Panc1 (cell line): Measurements from ENCODE around the gene ALK. TPM values are rescaled to one million over a fixed set of nuclear protein-coding genes. Genes with fewer than 3 reads are reported as not detected.

Experiments
- ATAC-seq: fragments of 200-7000 bp; cut with Tn5 transposase; 2 replicates; pipeline ENCODE4 v1.9.1; 2020; ENCODE audit warnings: mild to moderate bottlenecking, moderate library complexity
- BruUV-seq: library from RNA; stranded (reverse); fragments of 400-500 nt; replicated peaks from 2 replicates; lab custom pipeline; 2021; lab: Mats Ljungman, UMichigan
- CTCF ChIA-PET: fragments of 300-600 bp; sonication (Branson Sonifier 250); formaldehyde crosslinking; loops from one replicate; lab custom pipeline; 2022; ENCODE audit warnings: antibody characterized with exemption; lab: Charles Lee
- POLR2A ChIA-PET: fragments of 300-600 bp; sonication (Branson Sonifier 250); formaldehyde crosslinking; loops from one replicate; lab custom pipeline; 2022; ENCODE audit warnings: antibody characterized with exemption; lab: Charles Lee
- DNase-seq: peaks from one replicate; pipeline ENCODE4 v3.0.0-alpha.2; 2010; ENCODE audit warnings: low read depth, low spot score
- H3K27ac ChIP-seq: 2 replicates; pipeline ENCODE4 v1.5.1; 2011; ENCODE audit warnings: mild to moderate bottlenecking, low read length, inconsistent platforms
- H3K27me3 ChIP-seq: fragments of 200-500 bp; sonication (Bioruptor generic); 2 replicates; pipeline ENCODE4 v1.6.0; 2014; ENCODE audit warnings: low read length, inconsistent platforms; ENCODE audit not compliant: control insufficient read depth, insufficient read depth
- H3K36me3 ChIP-seq: fragments of 200-500 bp; sonication (Bioruptor generic); 2 replicates; pipeline ENCODE4 v1.5.1; 2014; ENCODE audit warnings: inconsistent platforms, mild to moderate bottlenecking, low read length, moderate library complexity; ENCODE audit not compliant: control insufficient read depth, insufficient read depth
- H3K4me1 ChIP-seq: 2 replicates; pipeline ENCODE4 v1.5.1; 2011; ENCODE audit warnings: inconsistent platforms, mild to moderate bottlenecking, low read length, moderate library complexity; ENCODE audit not compliant: control insufficient read depth, insufficient read depth
- H3K4me3 ChIP-seq, 2 experiments: 2 replicates each; pipeline ENCODE4 v1.5.1; 2011 to 2012; ENCODE audit warnings: low read depth in 2 of 2, low read length in 2 of 2, mild to moderate bottlenecking in 2 of 2, inconsistent platforms in 1 of 2, moderate library complexity in 1 of 2
- H3K9me3 ChIP-seq: fragments of 200-500 bp; sonication (Bioruptor generic); 2 replicates; pipeline ENCODE4 v1.5.1; 2014; ENCODE audit warnings: low read depth, mild to moderate bottlenecking, inconsistent platforms, low read length, moderate library complexity; ENCODE audit not compliant: control insufficient read depth, insufficient read depth
- CTCF ChIP-seq: fragments of 450-650 bp; IDR thresholded peaks from 2 replicates; pipeline ENCODE4 v1.5.1; 2017; ENCODE audit warnings: mild to moderate bottlenecking
- POLR2AphosphoS5 ChIP-seq: IDR thresholded peaks from 2 replicates; pipeline ENCODE4 v1.6.1; 2012; ENCODE audit warnings: mild to moderate bottlenecking, low read depth, low read length, moderate library complexity
- REST ChIP-seq, 2 experiments: IDR thresholded peaks; 2 replicates each; pipeline ENCODE4 v1.6.1; 2011 to 2012; ENCODE audit warnings: low read depth in 2 of 2, control low read depth in 1 of 2, low read length in 1 of 2, mild to moderate bottlenecking in 1 of 2, moderate library complexity in 1 of 2; ENCODE audit not compliant: insufficient read depth in 1 of 2
- SIN3A ChIP-seq: IDR thresholded peaks from 2 replicates; pipeline ENCODE4 v1.6.1; 2012; ENCODE audit warnings: low read depth, mild to moderate bottlenecking, low read length, moderate library complexity, borderline replicate concordance; ENCODE audit not compliant: insufficient read depth
- TCF7L2 ChIP-seq: IDR thresholded peaks from 2 replicates; pipeline ENCODE4 v1.6.1; 2011; ENCODE audit warnings: mild to moderate bottlenecking, low read depth, low read length, inconsistent platforms
- in situ Hi-C: cut with HindIII; loops from 2 replicates; pipeline ENCODE4 v1.10.0; 2016; ENCODE audit warnings: low sequenced_read_pairs, low pct_unique_long_range_greater_than_20kb
- intact Hi-C: fragments of 100-400 bp; cut with micrococcal nuclease; formaldehyde crosslinking; loops from one replicate; pipeline ENCODE4 v1.10.0; 2022; ENCODE audit not compliant: unreplicated experiment
- total RNA-seq: library from RNA; stranded (reverse); gene quantifications from one replicate; pipeline ENCODE4 v1.2.1, GENCODE V29; 2021; ENCODE audit not compliant: unreplicated experiment

ALK gene
- total RNA-seq, 1 experiment from 2014 or later: not detected

GRCh38 chr2:29504746-29505145, 416.6 kb downstream of the ALK start:
- Histone ChIP-seq H3K27me3 (no peaks in the 10 kb centered on the region), H3K4me1 (no peaks in the 10 kb centered on the region), H3K4me3 (no peak overlapping the region), H3K9me3 (no peaks in the 10 kb centered on the region), H3K36me3 (no peaks in the 10 kb centered on the region), H3K27ac (no peak overlapping the region)
- ChIA-PET POLR2A (no interaction called here), CTCF (no interaction called here)
- BruUV-seq: no TSS peak
- TF ChIP-seq TCF7L2 (no peak), POLR2AphosphoS5 (no peak), REST (IDR thresholded peaks at IDR 0.05; ENCODE audit: insufficient read depth in 1 of 2, low read depth in 2 of 2, low read length in 1 of 2) (no peak)
- in situ Hi-C loops: no loop called here
- intact Hi-C loops: no loop called here
- DNase-seq: no peak
- ATAC-seq: no peak

GRCh38 chr2:29502460-29502911, 418.9 kb downstream of the ALK start:
- Histone ChIP-seq H3K27ac (no peak overlapping the region), H3K36me3 (no peaks in the 10 kb centered on the region), H3K4me3 (no peak overlapping the region), H3K27me3 (no peaks in the 10 kb centered on the region), H3K4me1 (no peaks in the 10 kb centered on the region), H3K9me3 (no peaks in the 10 kb centered on the region)
- CTCF ChIA-PET: no interaction called here
- BruUV-seq: no TSS peak
- in situ Hi-C loops (no loop called here), intact Hi-C loops (no loop called here)
- DNase-seq (no peak), ATAC-seq (no peak)
- POLR2A ChIA-PET: no interaction called here
- TF ChIP-seq SIN3A (no peak), POLR2AphosphoS5 (no peak), TCF7L2 (no peak)

GRCh38 chr2:29497375-29497774, 424.0 kb downstream of the ALK start:
- no peak overlapping the region for H3K27ac ChIP-seq
- ChIA-PET POLR2A (no interaction called here), CTCF (no interaction called here)
- H3K36me3 ChIP-seq: no peaks in the 10 kb centered on the region
- BruUV-seq: no TSS peak
- no peak for TF ChIP-seq SIN3A
- TF ChIP-seq POLR2AphosphoS5: no peak
- no peak for TF ChIP-seq REST (IDR thresholded peaks at IDR 0.05; ENCODE audit: insufficient read depth in 1 of 2, low read depth in 2 of 2, low read length in 1 of 2)
- no peak for TF ChIP-seq TCF7L2
- TF ChIP-seq CTCF: no peak
- intact Hi-C loops: no loop called here
- no peak overlapping the region for H3K4me3 ChIP-seq
- DNase-seq: no peak
- H3K9me3 ChIP-seq: no peaks in the 10 kb centered on the region
- ATAC-seq: no peak
- H3K4me1 ChIP-seq: no peaks in the 10 kb centered on the region
- in situ Hi-C loops: no loop called here
- H3K27me3 ChIP-seq: no peaks in the 10 kb centered on the region
